Esophagus squamous epithelium (tissue), 4 donors: ENCODE results near the gene AVEN.

Experiments used
- CTCF ChIP-seq, 6 experiments: fragments of 450-650 bp in 4 of 6; fragments of 200-600 bp in 2 of 6; sonication (generic) in 2 of 6; IDR thresholded peaks; one replicate each; pipeline ENCODE4 v1.5.1; 2016 to 2019; ENCODE audit warnings: antibody characterized with exemption in 6 of 6, mild to moderate bottlenecking in 4 of 6, moderate library complexity in 4 of 6
- POLR2A ChIP-seq, 4 donors: fragments of 450-650 bp; IDR thresholded peaks; one replicate each; pipeline ENCODE4 v1.6.1; 2017; ENCODE audit warnings: antibody characterized with exemption in 4 of 4, mild to moderate bottlenecking in 4 of 4, moderate library complexity in 3 of 4

DNA sequence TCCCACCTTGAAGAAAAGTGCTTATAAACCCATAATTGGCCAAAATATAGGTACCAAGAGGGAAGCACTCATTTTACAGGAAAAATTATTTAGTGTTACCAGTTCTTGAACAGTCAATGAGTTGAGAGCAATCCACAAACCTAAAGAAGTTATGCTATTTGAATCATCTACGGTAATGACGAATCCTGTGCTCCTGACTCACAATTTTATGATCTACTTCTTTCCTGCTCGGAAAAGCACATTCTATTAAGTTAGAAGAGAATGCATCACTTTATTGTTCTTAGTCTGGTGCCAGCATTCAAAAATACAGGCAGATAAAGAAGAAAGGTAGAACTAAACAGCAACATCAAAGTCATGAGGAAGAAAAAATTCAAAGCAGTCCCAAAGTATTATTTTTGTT, 37.5 kb downstream of the AVEN start:
- no peak for TF ChIP-seq CTCF (IDR thresholded peaks at IDR 0.05)
- no peak for TF ChIP-seq POLR2A (IDR thresholded peaks at IDR 0.05)
